Left colon (tissue), 2 donors: ENCODE results near the gene C2orf92. TPM values are rescaled to one million over a fixed set of nuclear protein-coding genes. Genes with fewer than 3 reads are reported as not detected.
"Not testable (repeated sequence)": the region's sequence is repeated elsewhere in the genome, so short reads cannot be mapped to it uniquely, and the experiment has no call there.

Source experiments
- ATAC-seq: fragments of 200-7000 bp; cut with Tn5 transposase; one replicate; pipeline ENCODE4 v1.9.1; 2020; ENCODE audit warnings: mild to moderate bottlenecking, moderate library complexity
- DNase-seq, 2 donors: peaks; one replicate each; pipeline ENCODE4 v3.0.0-alpha.2; 2020
- intact Hi-C, 2 donors: fragments of 100-400 bp; cut with DNase I in 1 of 2; cut with micrococcal nuclease in 1 of 2; formaldehyde crosslinking; loops; one replicate each; pipeline versions ENCODE4 v1.11.2 to v1.14.0; 2022; cut with DNase I, micrococcal nuclease
- total RNA-seq, 2 donors: library from RNA; stranded (reverse); fragmentation: NEBNext Ultra II Directional; extraction: Animal tissue kit (Norgen Biotek cat#: 25700); gene quantifications; one replicate each; pipeline ENCODE4 v1.2.1, GENCODE V29; 2021
- donor health status: DM: no; HTN: no; CAD: no.
- donor health status: DM: yes; HTN: yes; CAD: no.

C2orf92 gene
- total RNA-seq, 2 donors from 2014 or later: 7.2 to 7.8 TPM

- DNase-seq (peak; percentile 61 to 78), ATAC-seq (peak; percentile 97)
- intact Hi-C loops: no loop called here
These were observed 38.0 kb downstream of the C2orf92 start for GRCh38 chr2:97707362-97708047.

GRCh38 chr2:97708048-97708380, 38.5 kb downstream of the C2orf92 start:
- no peak for DNase-seq
- intact Hi-C loops: no loop called here
- ATAC-seq: no peak

- DNase-seq (no peak), ATAC-seq (no peak)
- intact Hi-C loops: no loop called here
These were observed 39.1 kb downstream of the C2orf92 start for GRCh38 chr2:97708608-97709007.

GRCh38 chr2:97711394-97711711, 41.8 kb downstream of the C2orf92 start:
- intact Hi-C loops: no loop called here
- DNase-seq (no peak), ATAC-seq (no peak)

GRCh38 chr2:97712175-97712574, 42.7 kb downstream of the C2orf92 start:
- not testable (repeated sequence) for DNase-seq

GRCh38 chr2:97712693-97713295, 43.3 kb downstream of the C2orf92 start:
- no peak for DNase-seq
- no peak for ATAC-seq
- intact Hi-C loops: no loop called here

More at GRCh38 chr2:97712175-97712574, 42.7 kb downstream of the C2orf92 start:
- ATAC-seq, intact Hi-C loops: not testable (repeated sequence)

- ATAC-seq: peak; percentile 26
- intact Hi-C loops: no loop called here
- DNase-seq: no peak
These were observed 44.0 kb downstream of the C2orf92 start, which contains the start of gene ZAP70 for GRCh38 chr2:97713296-97714083. ZAP70 (plus strand) TSS chr2:97713576; CDS start chr2:97724037, 10,461 bp downstream.

GRCh38 chr2:97714084-97714949, 44.8 kb downstream of the C2orf92 start:
- no peak for DNase-seq
- ATAC-seq: no peak
- intact Hi-C loops: no loop called here

GRCh38 chr2:97714950-97715652, 45.6 kb downstream of the C2orf92 start:
- intact Hi-C loops: no loop called here
- no peak for ATAC-seq
- DNase-seq: peak in 1 of 2 donors; percentile 1

- DNase-seq (no peak), ATAC-seq (no peak)
- intact Hi-C loops: no loop called here
These were observed 46.6 kb downstream of the C2orf92 start for GRCh38 chr2:97715951-97716694.

- ATAC-seq: no peak
- DNase-seq: peak; percentile 3 to 12
- intact Hi-C loops: no loop called here
These were observed 47.4 kb downstream of the C2orf92 start for GRCh38 chr2:97716695-97717612.

GRCh38 chr2:97717613-97717995, 48.1 kb downstream of the C2orf92 start:
- no peak for ATAC-seq
- no peak for DNase-seq
- intact Hi-C loops: no loop called here

- peak; percentile 33 for ATAC-seq
- intact Hi-C loops: no loop called here
- DNase-seq: peak in 1 of 2 donors; percentile 50
These were observed 48.8 kb downstream of the C2orf92 start for GRCh38 chr2:97718051-97718882.

- DNase-seq (no peak), ATAC-seq (no peak)
- intact Hi-C loops: no loop called here
These were observed 49.4 kb downstream of the C2orf92 start for GRCh38 chr2:97718942-97719341.

GRCh38 chr2:97719362-97720155, 50.0 kb downstream of the C2orf92 start:
- intact Hi-C loops: no loop called here
- no peak for ATAC-seq
- DNase-seq: no peak
